GM21360 (cell line): ENCODE measurements around the gene CEP72.

Experiments
- ATAC-seq: cut with Tn5 transposase; IDR thresholded peaks from one replicate; pipeline ENCODE4 v1.9.1; 2021; ENCODE audit warnings: mild to moderate bottlenecking, moderate library complexity; ENCODE audit not compliant: unreplicated experiment

CEP72 gene

DNA sequence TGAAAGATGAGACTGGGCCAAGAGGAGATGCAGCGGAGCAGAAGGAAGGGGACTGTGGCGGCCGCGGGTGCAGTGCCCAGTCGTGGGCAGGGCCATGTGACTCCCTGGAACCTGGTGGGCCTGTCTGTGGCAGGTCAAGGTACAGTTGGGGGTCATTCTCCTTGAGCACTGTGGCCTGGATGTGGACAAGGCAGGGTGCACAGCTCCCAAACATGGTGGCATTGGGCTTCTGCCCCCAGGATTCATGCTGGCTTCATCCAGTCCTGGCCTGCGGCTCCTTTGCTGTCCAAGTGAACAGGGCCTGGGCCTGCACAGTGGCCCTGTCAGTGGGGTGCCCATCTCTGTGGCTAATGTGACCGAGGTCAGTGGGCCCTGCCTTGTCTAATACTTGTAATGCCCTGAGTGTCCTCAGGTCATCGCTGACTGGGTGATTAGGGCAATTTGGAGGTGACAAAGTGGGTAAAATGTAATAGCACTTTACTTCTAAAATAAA lies 39.9 kb downstream of the CEP72 start:
- ATAC-seq: no peak

DNA sequence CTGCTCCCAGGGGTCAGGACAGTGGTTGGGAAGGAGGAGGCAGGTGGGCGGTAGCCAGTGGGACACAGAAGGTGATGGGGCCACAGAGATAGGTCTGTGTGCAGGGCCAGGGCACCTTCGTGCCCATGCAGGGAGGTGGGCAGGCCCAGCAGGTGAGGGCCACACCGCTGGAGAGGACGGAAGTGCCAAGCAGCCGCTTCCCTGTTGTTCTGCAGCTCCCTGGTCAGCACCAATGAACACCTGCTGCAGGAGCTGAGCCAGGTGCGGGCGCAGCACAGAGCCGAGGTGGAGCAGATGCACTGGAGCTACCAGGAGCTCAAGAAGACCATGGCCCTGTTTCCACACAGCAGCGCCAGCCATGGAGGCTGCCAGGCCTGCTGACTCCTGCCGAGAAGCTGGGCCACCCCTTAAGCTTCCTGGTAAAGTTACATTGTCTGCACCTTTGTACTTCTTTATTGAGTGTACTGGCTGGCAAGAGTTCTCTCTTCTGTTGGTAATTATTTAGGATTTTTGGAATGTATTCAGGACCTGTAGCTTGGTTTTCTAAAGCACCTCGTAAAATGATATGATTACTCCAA lies 40.7 kb downstream of the CEP72 start:
- no peak for ATAC-seq

DNA sequence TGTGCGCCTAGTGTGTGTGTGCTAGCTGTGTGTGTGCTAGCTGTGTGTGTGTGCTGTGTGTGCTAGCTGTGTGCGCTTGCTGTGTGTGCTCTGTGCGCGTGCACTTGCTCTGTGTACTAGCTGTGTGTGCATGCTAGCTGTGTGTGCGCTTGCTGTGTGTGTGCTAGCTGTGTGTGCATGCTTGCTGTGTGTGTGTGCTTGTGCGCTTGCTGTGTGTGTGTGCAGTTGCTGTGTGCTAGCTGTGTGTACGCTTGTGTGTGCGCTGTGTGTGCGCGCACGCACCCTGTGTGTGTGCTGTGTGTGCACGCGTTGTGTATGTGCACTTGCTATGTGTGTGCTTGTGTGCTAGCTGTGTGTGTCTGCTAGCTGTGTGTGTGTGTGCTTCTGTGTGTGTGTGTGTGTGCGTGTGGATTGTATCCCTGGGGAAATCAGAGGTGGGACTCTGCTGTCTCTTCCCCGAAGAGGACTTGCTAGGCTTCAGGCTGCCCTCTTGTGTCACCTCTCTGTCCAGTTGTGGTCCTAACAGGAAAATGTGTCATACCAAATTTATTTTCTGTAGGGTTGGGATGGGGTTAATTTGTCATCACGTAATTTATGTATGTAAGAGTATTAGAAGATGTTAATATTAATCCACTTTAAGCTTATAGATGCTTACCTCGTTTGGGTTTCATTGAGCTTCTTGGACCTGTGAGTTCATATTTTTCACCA lies 42.1 kb downstream of the CEP72 start:
- ATAC-seq: no peak

DNA sequence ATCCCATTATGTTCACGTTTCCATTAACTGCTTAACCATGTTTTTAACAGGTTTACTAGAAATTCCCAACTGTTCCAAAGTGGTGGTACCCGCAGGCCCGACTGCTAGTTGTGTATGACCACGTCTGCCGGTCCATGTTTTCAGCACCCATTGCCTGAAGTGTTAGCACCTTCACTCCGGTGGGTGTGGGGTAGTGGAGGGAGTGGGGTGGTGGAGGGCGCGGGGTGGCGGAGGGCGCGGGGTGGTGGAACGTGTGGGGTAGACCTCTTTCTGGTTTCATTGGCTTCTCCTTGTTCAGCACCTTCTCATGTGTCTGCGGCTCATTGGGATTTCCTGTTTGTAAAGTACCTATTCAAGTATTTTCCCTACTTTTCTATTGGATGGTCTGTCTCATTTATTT lies 43.3 kb downstream of the CEP72 start:
- no peak for ATAC-seq

DNA sequence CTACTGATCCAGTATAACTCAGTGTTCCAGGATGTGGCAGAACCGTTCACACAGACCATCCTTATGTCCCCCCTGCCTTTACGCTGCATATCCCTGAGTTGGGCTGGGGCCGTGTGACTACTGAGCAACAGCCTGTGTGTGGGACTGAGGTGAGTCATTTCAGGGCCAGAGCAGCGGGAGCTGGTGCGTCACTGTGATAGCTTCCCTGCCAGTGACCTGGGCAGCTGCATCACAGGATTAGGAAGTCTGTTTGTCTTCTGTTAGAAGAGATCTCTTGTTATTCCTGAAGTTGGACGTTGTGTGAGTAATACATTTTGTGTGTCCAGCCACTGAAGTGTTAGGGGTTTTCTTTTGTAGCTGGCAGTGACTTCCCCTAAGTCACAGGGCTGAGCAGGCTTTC lies 45.4 kb downstream of the CEP72 start:
- no peak for ATAC-seq

DNA sequence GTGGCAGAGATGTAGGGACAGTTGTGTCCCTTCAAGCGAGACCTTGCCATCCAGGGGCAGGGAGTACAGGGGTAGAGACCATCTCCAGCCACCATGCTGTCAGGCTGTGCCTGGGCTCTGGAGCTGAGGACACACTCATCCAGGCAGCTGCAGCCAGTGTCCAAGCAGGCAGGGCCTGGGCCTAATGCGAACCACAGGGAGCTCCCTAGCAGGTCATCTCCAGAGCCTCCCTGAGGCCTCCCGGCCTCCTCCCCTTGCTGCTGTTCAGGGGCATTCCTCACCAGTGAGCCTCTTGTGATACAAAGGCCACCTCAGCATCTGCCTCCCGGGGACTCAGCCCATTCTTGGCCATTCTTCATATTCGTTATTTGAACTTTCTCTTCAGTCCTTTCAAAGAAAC lies 46.0 kb downstream of the CEP72 start:
- ATAC-seq: no peak

DNA sequence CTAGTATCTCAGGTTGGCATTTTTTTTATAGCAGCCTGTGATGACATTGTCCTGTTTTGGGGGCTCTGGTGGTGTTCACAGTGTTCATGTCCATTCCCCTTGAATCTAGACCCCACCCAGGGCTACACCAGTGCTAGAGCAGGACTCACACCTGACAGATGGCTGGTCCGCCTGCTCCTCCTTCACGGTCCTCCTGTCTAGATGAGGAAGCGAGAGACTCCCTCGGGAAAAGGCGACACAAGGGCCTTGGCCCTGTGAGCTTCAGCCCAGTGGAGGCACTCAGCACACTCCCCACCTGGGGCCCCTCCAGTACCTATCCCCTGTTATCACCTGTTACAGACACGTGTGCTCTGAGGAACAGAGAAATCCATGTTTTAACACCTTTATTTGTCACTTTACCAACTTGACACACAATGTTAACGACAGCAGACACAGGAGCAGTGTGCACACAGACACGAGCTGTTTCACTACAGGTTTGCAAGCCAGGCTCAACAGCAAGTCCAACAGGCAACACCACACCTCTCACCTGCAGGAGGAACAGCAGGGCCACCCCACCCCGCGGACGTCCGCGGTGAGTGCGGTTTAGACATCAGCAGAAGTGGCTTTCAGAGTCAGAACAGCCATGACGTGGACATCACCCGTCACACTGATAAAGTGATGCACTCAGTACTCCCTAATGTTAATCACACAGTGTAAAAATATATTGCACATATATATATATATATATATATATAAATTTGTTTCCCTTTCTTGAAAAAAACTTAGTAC lies 47.5 kb downstream of the CEP72 start:
- ATAC-seq: no peak

DNA sequence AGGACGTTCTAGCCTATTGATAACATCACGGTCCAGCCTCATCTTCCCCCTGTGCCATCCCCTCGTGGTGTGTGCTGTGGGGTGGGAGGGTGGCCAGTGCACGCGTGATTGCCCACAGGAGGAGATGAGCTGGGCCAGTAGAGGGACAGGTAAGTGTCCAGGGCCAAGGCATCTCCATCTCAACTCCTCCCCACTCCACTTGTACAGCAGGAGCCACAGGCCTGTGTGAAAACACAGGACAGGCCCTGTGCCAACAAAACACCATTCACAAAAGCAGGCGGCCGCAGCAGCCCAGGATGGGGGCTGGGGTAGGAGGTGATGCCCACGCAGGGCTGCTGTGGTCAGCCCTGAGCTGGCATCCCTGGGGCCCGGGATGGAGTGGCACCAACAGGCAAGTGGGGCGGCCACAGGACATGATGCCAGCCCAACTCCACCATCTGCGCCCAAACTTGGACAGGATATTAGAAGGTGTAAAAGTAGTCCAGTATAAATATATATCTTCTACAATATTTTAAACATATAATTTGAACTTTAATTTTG lies 48.4 kb downstream of the CEP72 start:
- ATAC-seq: no peak

DNA sequence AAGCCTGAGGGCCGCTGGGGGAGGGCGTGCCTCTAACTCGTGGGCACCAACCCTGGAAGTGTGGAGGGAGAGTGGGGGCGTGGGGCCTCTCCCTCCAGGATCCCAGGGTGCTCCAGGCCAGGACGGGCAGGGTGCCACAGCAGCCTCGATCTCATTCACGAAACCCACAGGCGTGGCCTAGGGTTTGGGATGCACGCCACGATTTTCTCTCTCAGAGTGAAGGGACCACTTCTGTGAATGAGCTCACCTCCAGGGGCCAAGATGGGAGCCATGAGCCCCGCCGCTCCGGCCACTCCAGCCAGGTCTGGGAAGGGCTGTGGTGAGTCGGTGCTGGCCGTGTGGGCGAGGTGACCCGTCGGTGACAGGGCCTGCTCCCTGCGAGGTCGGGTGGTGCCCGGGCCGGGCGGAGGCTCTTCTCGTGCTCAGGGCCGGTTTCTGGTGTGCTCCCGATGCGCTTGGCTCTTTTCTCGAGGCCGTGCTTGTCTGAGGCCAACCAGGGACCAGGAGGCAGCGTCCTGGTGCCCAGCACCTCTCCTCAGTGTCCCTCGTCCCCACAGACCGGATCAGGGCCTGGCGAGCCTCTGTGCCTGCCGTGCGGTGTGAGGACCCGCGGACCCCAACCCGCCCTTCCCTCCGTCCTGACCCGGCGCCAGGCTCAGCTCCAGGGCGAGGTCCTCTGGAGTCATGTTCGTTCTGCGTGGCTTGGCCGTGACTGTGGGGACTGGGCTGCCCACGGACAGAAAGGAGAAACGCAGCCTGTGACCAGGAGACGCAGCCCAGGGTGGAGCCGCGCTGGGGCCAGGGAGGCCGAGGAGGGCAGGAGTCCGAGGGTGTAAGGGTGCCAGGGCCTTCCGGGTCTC lies 50.0 kb downstream of the CEP72 start:
- no peak for ATAC-seq

DNA sequence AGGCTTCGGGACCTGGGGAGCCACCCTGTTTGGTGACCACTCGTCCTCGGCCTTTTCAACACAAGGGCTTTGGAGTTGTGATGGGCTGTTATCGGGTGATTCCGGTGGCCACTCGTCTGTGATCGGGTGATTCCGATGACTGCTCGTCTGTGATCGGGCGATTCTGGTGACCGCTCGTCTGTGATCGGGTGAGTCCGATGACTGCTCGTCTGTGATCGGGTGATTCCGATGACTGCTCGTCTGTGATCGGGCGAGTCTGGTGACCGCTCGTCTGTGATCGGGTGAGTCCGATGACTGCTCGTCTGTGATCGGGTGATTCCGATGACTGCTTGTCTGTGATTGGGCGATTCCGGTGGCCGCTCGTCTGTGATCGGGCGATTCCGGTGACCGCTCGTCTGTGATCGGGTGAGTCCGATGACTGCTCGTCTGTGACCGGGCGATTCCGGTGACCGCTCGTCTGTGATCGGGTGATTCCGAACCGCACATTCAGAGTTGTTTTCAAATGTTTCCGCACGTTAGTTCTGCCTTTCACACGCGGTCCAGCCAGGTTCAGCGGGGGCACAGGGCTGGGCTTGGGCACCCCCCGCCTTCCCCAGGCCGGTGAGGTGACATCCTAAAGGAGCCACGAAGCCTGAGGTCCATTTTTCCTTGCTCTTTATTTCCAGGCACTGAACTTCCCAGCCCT lies 50.8 kb downstream of the CEP72 start:
- no peak for ATAC-seq

DNA sequence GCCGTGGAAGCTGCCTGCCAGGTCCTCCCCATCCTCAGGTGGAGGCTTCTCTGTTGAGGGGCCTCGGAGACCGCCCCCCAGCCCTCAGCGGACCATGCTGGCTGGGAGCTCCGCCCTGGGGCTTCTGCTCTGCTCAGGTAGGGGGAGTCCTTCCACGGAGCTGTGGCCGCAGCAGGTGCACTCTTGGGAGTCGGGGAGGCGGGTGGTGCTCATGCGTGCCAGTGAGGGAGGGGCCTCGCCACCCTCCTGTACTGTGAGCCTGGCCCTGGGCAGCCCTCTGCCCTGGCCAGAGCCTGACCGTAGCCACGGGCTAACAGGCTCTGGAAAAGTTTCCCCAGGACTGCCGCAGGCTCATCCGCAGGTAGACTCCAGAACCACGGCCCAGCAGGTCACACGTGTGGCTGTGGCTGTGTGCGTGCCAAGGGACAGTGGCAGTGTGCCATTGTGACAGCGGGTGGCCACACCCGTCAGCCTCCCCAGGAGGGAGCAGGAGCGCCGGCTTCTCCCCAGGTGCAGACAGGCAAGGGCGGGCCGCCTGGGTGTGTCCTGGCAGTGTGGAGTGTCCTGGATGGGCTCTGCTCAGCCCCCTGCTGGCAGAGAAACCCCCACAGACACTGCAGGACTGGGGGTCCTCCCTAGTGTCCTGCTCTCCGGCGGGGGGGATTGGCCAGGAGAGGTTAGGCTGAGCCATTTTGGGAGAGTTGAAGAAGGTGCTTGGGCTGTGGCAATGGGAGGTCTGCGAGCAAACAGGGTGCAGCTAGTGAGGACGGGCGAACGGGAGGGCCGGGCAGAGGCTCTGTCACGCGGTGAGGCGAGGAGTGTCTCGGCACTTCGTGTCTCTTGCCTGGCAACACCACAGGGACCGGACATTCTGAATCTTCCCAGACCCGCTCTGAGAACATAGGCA lies 51.5 kb downstream of the CEP72 start:
- no peak for ATAC-seq

DNA sequence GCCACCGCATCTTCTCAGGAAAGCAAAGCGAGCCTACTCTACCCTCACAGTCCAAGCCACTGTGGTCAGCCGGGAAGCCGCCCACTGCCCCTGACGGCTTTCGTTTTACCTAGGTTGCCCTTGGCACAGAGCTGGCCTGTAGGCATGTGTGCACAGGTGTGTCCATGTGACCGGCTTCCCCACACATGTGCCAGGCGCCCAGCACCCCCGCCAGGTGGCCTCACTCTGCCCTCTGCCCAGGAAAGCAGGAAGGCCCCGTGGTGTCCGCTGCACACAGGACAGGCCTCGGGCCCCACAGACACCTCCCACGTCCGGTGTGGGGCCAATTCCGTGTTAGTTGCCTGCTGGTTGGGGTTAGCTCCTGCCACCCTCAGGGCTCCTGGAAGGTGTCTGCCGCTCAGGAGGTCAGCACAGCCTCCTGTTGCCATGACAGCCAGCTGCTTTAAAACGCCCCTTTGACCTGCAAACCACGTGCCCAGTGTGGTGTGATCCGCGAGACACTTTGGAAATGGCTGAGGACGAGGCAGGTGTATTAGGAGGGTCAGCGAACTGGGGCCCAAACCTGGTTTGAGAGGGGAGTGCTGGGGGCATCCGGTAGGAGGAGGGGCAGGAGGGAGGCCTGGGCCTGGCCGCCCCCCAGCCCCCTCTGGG lies 52.3 kb downstream of the CEP72 start:
- no peak for ATAC-seq

DNA sequence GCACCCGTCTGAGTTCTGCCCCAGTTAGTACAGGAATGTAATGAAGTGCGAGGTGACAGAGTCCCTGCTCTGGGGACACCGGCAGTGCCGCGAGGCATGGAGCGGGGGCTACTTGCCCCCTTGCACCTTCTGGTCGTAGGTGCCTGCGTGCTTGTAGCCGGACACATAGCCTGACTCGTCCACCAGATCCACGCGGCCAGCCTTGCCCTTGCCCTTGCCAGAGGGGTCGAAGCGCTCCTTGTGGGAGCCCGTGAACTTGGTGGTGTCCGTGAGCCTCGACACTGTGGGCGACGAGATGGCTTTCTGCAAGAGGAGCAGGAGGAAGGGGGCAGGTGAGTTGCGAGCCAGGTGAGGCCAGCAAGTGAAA lies 52.8 kb downstream of the CEP72 start:
- ATAC-seq: no peak

DNA sequence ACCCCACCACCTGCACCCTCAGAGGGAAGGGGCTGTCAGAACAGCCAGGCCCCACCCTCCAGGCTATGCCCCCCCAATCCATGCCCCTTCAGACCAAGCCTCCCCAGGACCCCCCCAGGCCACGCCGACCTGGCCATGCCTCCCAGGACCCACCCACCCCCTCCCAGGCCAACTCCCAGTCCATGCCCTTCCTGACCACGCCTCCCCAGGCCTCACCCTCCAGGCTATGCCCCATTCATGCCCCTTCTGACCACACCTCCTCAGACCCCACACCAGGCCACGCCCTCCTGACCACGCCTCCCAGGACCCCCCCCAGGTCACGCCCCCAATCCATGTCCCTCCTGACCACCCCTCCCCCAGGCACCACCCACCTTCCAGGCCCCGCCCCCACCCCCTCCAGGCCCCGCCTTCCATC lies 53.4 kb downstream of the CEP72 start:
- ATAC-seq: no peak

DNA sequence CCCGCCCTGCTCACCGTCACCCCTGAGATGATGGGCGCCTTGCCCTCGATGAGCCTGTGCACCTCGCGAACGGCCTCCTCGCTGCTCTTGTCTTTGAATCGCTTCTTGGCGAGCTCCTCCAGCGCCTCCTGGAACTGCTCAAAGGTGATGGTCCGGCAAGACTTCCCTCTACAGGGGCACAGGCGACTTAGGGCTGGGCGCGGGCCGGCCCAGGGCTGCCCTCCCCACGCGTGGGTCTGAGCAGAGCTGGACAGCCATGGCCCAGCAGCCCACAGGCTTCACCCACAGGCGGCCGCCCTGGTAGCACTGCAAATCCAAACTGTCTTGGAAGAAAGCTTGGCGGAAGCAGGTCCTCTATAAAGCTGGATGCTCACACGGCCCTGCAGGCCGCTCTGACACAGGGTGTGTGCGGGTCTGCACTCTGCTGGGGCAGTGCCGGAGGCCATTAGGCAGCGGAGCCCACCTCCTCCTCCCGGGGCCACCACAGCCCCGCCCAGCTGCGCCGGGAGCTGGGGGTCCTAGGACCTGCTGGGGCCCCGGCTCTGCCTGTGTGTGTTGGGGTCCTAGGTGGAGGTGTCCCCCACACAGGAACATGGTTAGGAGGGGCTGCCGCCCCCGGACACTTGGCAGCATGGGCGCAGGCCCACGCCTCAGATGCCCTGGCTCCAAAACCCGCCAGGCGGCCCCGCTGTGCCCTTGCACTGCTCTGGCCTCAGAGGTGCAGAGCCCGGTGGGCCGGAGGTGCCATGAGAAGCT lies 54.0 kb downstream of the CEP72 start:
- no peak for ATAC-seq

DNA sequence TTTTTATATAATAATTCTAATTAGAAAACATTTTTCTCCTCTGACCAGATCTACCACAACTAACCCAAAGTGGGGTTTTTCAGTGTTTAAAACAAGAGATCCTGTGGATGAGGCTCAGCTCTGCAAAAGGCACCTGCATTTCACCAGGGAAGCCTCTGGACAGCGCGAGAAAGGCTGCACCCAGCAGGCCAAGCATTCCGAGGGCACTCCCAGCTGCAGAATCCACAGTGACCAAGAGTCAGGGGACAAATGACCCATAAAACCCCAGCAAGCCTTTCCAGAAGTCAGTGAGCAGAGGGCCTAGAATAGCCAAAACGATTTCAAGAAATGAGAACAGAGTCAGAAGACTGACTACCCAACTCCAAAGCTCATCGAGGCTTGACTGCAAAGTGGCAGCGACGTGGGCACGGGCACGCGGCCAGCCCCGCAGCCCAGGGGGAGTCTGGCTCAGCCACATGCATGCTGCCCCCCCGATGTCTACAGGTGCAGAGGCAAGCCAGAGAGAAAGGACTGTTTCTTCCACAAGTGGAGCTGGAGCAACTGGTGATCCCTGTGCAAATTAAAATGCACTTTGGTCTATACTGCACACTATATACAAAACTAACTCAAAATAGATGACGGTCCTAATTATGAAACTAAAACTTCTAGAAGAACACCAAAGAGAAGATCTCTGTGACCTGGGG lies 54.8 kb downstream of the CEP72 start:
- ATAC-seq: no peak

DNA sequence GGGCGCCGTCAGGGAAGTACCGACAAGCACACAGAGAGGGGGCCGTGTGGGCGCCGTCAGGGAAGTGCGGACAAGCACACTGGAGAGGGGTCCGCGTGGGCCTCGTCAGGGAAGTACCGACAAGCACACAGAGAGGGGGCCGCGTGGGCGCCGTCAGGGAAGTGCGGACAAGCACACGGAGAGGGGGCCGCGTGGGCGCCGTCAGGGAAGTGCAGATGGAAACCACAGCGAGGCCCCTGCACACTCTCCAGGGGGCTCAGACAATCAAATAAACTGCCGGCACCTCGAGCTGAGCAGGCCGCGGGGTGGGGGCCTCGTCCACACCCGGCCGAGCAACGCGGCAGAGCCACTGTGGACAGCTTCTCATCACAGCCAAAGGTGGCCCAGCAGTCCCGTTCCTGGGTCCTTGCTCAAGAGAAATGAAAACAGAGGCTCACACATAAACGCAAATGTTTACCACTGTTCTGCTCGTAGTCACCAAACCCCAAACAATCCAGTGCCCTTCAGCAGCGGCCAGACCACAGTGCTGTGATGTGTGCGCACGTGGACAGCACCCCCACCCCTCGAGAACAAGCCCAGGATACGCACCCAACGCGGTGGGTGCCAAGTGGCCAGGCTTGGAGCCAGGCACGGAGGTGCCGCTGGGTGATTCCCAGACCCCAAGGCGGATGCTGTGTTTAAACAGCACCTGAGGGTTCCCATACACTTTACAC lies 56.3 kb downstream of the CEP72 start:
- ATAC-seq: no peak
